ENCODE data around the gene RUBCNL.

Gene RUBCNL

GRCh38 chr13:46342538-46342937 lies 44.5 kb downstream of the RUBCNL start:
- Histone ChIP-seq H3K27me3 (replicated peaks; ENCODE audit: control insufficient read depth, insufficient read depth, low read length, poor library complexity, severe bottlenecking) (no peaks in the 10 kb centered on the region), H3K36me3 (ENCODE audit: control insufficient read depth, insufficient read depth, low read length) (no peaks in the 10 kb centered on the region), H3K27ac (ENCODE audit: insufficient read depth, low read length, poor library complexity, severe bottlenecking) (no peak overlapping the region), H3K4me3 (ENCODE audit: insufficient read depth, low read depth, low read length, poor library complexity, severe bottlenecking) (no peak overlapping the region), H3K4me1 (ENCODE audit: control insufficient read depth, insufficient read depth, low read length, poor library complexity, severe bottlenecking) (no peaks in the 10 kb centered on the region), H3K9me3 (ENCODE audit: control insufficient read depth, low read length) (no peaks in the 10 kb centered on the region)
- no peak for DNase-seq

GRCh38 chr13:46341112-46341711 lies 45.8 kb downstream of the RUBCNL start:
- no peaks in the 10 kb centered on the region for H3K27me3 ChIP-seq (replicated peaks; ENCODE audit: control insufficient read depth, insufficient read depth, low read length, poor library complexity, severe bottlenecking)
- no peaks in the 10 kb centered on the region for H3K36me3 ChIP-seq (ENCODE audit: control insufficient read depth, insufficient read depth, low read length)
- DNase-seq = no peak
- H3K4me1 ChIP-seq (ENCODE audit: control insufficient read depth, insufficient read depth, low read length, poor library complexity, severe bottlenecking) = no peaks in the 10 kb centered on the region
- no peak overlapping the region for H3K4me3 ChIP-seq (ENCODE audit: insufficient read depth, low read depth, low read length, poor library complexity, severe bottlenecking)
- no peaks in the 10 kb centered on the region for H3K9me3 ChIP-seq (ENCODE audit: control insufficient read depth, low read length)
- no peak overlapping the region for H3K27ac ChIP-seq (ENCODE audit: insufficient read depth, low read length, poor library complexity, severe bottlenecking)

DNA sequence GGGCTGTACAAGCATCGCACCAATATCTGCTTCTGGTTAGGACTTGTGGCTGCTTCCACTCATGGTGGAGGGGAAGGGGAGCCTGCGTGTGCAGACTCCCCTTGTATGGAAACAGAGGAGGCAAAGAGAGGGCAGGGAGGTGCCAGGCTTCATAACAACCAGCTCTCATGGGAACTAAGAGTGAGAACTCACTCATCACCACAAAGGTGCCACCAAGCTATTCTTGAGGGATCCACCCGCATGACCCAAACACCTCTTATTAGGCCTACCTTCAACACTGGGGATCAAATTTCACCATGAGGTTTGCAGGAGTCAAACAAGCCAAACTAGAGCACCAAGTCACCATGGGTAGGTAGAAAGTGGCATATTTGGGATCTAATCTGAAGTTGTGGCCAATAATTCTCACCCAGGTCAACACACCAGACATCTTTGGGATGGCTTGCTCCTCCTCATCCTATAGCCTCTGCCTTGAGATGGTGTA lies 46.4 kb downstream of the RUBCNL start:
- H3K36me3 ChIP-seq (ENCODE audit: control insufficient read depth, insufficient read depth, low read length) = no peaks in the 10 kb centered on the region
- H3K9me3 ChIP-seq (ENCODE audit: control insufficient read depth, low read length) = no peaks in the 10 kb centered on the region
- H3K27ac ChIP-seq (ENCODE audit: insufficient read depth, low read length, poor library complexity, severe bottlenecking) = no peak overlapping the region
- no peak for DNase-seq
- H3K4me1 ChIP-seq (ENCODE audit: control insufficient read depth, insufficient read depth, low read length, poor library complexity, severe bottlenecking) = no peaks in the 10 kb centered on the region
- no peaks in the 10 kb centered on the region for H3K27me3 ChIP-seq (replicated peaks; ENCODE audit: control insufficient read depth, insufficient read depth, low read length, poor library complexity, severe bottlenecking)
- H3K4me3 ChIP-seq (ENCODE audit: insufficient read depth, low read depth, low read length, poor library complexity, severe bottlenecking) = no peak overlapping the region

GRCh38 chr13:46340011-46340410 lies 47.0 kb downstream of the RUBCNL start:
- DNase-seq = no peak
- H3K9me3 ChIP-seq (ENCODE audit: control insufficient read depth, low read length) = no peaks in the 10 kb centered on the region
- H3K27ac ChIP-seq (ENCODE audit: insufficient read depth, low read length, poor library complexity, severe bottlenecking) = no peak overlapping the region
- H3K27me3 ChIP-seq (replicated peaks; ENCODE audit: control insufficient read depth, insufficient read depth, low read length, poor library complexity, severe bottlenecking) = no peaks in the 10 kb centered on the region
- H3K4me1 ChIP-seq (ENCODE audit: control insufficient read depth, insufficient read depth, low read length, poor library complexity, severe bottlenecking) = no peaks in the 10 kb centered on the region
- H3K36me3 ChIP-seq (ENCODE audit: control insufficient read depth, insufficient read depth, low read length) = no peaks in the 10 kb centered on the region
- no peak overlapping the region for H3K4me3 ChIP-seq (ENCODE audit: insufficient read depth, low read depth, low read length, poor library complexity, severe bottlenecking)

- Histone ChIP-seq H3K4me3 (ENCODE audit: insufficient read depth, low read depth, low read length, poor library complexity, severe bottlenecking) (no peak overlapping the region), H3K9me3 (ENCODE audit: control insufficient read depth, low read length) (no peaks in the 10 kb centered on the region), H3K36me3 (ENCODE audit: control insufficient read depth, insufficient read depth, low read length) (no peaks in the 10 kb centered on the region), H3K27ac (ENCODE audit: insufficient read depth, low read length, poor library complexity, severe bottlenecking) (no peak overlapping the region), H3K27me3 (replicated peaks; ENCODE audit: control insufficient read depth, insufficient read depth, low read length, poor library complexity, severe bottlenecking) (no peaks in the 10 kb centered on the region), H3K4me1 (ENCODE audit: control insufficient read depth, insufficient read depth, low read length, poor library complexity, severe bottlenecking) (no peaks in the 10 kb centered on the region)
- no peak for DNase-seq
Measured at GRCh38 chr13:46339035-46339666, 47.9 kb downstream of the RUBCNL start.

GRCh38 chr13:46337700-46338099 lies 49.4 kb downstream of the RUBCNL start:
- DNase-seq = no peak
- no peaks in the 10 kb centered on the region for H3K4me1 ChIP-seq (ENCODE audit: control insufficient read depth, insufficient read depth, low read length, poor library complexity, severe bottlenecking)
- no peak overlapping the region for H3K4me3 ChIP-seq (ENCODE audit: insufficient read depth, low read depth, low read length, poor library complexity, severe bottlenecking)
- no peaks in the 10 kb centered on the region for H3K9me3 ChIP-seq (ENCODE audit: control insufficient read depth, low read length)
- H3K27me3 ChIP-seq (replicated peaks; ENCODE audit: control insufficient read depth, insufficient read depth, low read length, poor library complexity, severe bottlenecking) = no peaks in the 10 kb centered on the region
- H3K36me3 ChIP-seq (ENCODE audit: control insufficient read depth, insufficient read depth, low read length) = no peaks in the 10 kb centered on the region
- no peak overlapping the region for H3K27ac ChIP-seq (ENCODE audit: insufficient read depth, low read length, poor library complexity, severe bottlenecking)

GRCh38 chr13:46334035-46334822 lies 52.8 kb downstream of the RUBCNL start:
- Histone ChIP-seq H3K27ac (ENCODE audit: insufficient read depth, low read length, poor library complexity, severe bottlenecking) (no peak overlapping the region), H3K9me3 (ENCODE audit: control insufficient read depth, low read length) (no peaks in the 10 kb centered on the region), H3K27me3 (replicated peaks; ENCODE audit: control insufficient read depth, insufficient read depth, low read length, poor library complexity, severe bottlenecking) (no peaks in the 10 kb centered on the region), H3K4me3 (ENCODE audit: insufficient read depth, low read depth, low read length, poor library complexity, severe bottlenecking) (no peak overlapping the region), H3K4me1 (ENCODE audit: control insufficient read depth, insufficient read depth, low read length, poor library complexity, severe bottlenecking) (no peaks in the 10 kb centered on the region), H3K36me3 (ENCODE audit: control insufficient read depth, insufficient read depth, low read length) (no peaks in the 10 kb centered on the region)
- no peak for DNase-seq

- H3K4me3 ChIP-seq (ENCODE audit: insufficient read depth, low read depth, low read length, poor library complexity, severe bottlenecking) = no peak overlapping the region
- H3K4me1 ChIP-seq (ENCODE audit: control insufficient read depth, insufficient read depth, low read length, poor library complexity, severe bottlenecking) = no peaks in the 10 kb centered on the region
- H3K36me3 ChIP-seq (ENCODE audit: control insufficient read depth, insufficient read depth, low read length) = no peaks in the 10 kb centered on the region
Measured at GRCh38 chr13:46332772-46333171, 54.3 kb downstream of the RUBCNL start.

GRCh38 chr13:46329624-46330023 lies 57.4 kb downstream of the RUBCNL start:
- no peak for DNase-seq
- Histone ChIP-seq H3K36me3 (ENCODE audit: control insufficient read depth, insufficient read depth, low read length) (no peaks in the 10 kb centered on the region), H3K9me3 (ENCODE audit: control insufficient read depth, low read length) (no peaks in the 10 kb centered on the region), H3K4me3 (ENCODE audit: insufficient read depth, low read depth, low read length, poor library complexity, severe bottlenecking) (no peak overlapping the region), H3K4me1 (ENCODE audit: control insufficient read depth, insufficient read depth, low read length, poor library complexity, severe bottlenecking) (no peaks in the 10 kb centered on the region), H3K27me3 (replicated peaks; ENCODE audit: control insufficient read depth, insufficient read depth, low read length, poor library complexity, severe bottlenecking) (no peaks in the 10 kb centered on the region), H3K27ac (ENCODE audit: insufficient read depth, low read length, poor library complexity, severe bottlenecking) (no peak overlapping the region)

More at GRCh38 chr13:46332772-46333171, 54.3 kb downstream of the RUBCNL start:
- Histone ChIP-seq H3K27ac (ENCODE audit: insufficient read depth, low read length, poor library complexity, severe bottlenecking) (no peak overlapping the region), H3K9me3 (ENCODE audit: control insufficient read depth, low read length) (no peaks in the 10 kb centered on the region), H3K27me3 (replicated peaks; ENCODE audit: control insufficient read depth, insufficient read depth, low read length, poor library complexity, severe bottlenecking) (no peaks in the 10 kb centered on the region)
- DNase-seq = no peak

DNA sequence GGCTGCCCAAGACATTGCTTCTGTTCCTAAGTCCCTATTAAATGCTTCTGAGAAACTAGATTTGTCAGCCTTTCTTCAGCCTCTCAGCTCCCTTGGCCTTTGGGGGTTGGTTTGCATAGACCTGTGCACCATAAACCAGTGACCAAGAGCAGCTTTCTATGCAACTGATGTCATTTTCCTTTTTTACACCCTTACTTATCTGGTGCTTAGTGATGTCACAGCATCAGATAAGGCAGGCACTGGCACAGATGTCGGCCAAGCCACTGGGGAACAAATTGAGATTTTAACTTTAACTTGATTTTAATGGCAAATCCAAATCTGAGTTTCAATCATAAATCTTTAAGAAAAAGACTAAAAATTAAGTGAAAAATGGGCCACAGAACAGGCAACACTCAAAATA lies 59.8 kb downstream of the RUBCNL start:
- no peaks in the 10 kb centered on the region for H3K4me1 ChIP-seq (ENCODE audit: control insufficient read depth, insufficient read depth, low read length, poor library complexity, severe bottlenecking)
- DNase-seq = no peak

More for the DNA sequence above, 59.8 kb downstream of the RUBCNL start:
- H3K27ac ChIP-seq (ENCODE audit: insufficient read depth, low read length, poor library complexity, severe bottlenecking) = no peak overlapping the region
- H3K27me3 ChIP-seq (replicated peaks; ENCODE audit: control insufficient read depth, insufficient read depth, low read length, poor library complexity, severe bottlenecking) = no peaks in the 10 kb centered on the region
- H3K9me3 ChIP-seq (ENCODE audit: control insufficient read depth, low read length) = no peaks in the 10 kb centered on the region
- no peak overlapping the region for H3K4me3 ChIP-seq (ENCODE audit: insufficient read depth, low read depth, low read length, poor library complexity, severe bottlenecking)
- H3K36me3 ChIP-seq (ENCODE audit: control insufficient read depth, insufficient read depth, low read length) = no peaks in the 10 kb centered on the region
